Right kidney (tissue), 1 donor: ENCODE results near the gene KLHL17.
"Not testable (repeated sequence)": the region's sequence is repeated elsewhere in the genome, so short reads cannot be mapped to it uniquely, and the experiment has no call there.

ENCODE experiments used
- DNase-seq: peaks from one replicate; pipeline ENCODE4 v3.0.0-alpha.2; 2016

The KLHL17 gene

GRCh38 chr1:999725-1000356, 39.5 kb downstream of the KLHL17 start, which contains the start of gene HES4:
Gene HES4 (minus strand): TSS chr1:1000097. CDS start chr1:999973, 124 bp downstream.
- no peak for DNase-seq

DNA sequence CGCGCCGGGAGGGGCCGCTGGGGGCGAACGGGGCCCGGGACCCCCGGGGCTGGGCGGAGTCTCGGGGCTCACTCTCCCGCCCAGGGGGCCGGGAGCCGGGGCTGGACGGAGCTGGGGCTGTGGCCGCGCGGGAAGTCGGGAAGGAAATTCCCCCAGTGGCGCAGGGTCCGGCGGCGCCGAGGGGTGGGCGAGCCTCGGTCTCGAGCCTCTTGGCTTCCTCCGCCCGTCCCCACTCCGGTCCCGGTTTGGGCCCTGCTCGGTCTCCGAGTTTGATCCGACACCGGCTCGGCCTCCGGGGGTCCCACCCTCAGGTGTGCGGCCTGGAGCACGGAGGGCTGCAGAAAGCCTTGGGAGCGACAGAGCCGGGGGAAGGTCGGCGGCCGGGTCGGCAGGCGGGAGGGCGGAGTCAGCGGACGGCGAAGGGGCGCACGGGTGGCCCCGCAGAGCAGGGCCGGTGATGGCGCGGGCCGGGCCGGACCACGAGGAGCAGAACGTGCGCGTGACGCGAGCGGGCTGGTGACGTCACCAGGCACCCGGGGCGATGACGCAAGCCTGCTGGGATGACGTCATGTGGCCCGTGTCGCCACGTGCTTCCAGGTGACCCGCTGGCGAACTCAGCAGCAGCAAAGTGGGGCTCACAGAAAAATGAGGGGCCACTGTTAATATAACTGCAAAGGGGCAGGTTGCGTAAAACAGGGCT, 40.1 kb downstream of the KLHL17 start:
- peak; percentile 95 for DNase-seq

GRCh38 chr1:1001057-1001783, 40.8 kb downstream of the KLHL17 start:
- DNase-seq, result no peak

GRCh38 chr1:1003618-1004419, 43.4 kb downstream of the KLHL17 start:
- DNase-seq, result no peak

- no peak for DNase-seq
Observed at GRCh38 chr1:1004420-1004779, 44.0 kb downstream of the KLHL17 start.

DNA sequence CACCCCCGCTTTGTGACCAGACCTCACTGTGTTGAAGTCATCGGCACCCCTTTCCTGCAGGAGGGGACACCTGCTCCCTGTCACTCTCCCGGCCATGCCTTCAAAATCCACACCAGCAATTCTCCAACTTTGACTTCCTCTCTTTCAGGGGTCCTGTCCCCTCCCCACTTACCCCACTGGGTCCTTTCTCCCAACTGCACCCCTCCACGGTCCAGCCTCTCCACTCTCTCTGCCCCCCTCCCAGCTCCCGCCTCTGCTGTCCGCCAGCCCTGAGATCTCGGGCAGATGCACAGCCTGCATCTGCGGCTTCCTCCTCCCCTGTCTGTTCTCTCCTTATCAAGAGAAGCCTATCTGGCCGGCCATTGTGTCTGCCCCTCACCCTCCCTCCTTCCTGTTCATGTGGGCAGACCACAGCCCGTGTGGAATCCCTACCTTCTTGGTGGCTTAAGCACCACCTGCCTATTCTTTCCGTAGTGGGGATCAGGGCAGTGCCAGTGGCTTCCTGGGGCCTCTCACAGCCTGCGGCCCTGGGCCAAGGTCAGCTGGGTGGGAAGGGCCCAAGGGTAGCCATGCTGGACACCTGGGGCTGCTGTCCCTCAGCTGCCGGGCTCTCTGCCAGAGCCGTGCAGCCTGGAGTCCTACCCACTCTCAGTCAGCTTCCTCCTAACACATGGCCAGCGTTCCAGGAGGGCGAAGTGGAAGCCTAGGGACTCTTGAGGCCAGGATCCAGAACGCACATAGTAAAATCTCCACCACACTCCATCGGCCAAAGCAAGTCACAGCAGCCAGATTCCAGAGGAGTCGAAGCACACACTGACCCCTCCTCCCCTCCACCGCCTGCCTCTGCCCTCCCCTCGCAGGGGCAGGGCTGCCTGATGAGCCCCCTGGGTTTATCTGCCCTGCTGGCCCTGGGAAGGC, 44.7 kb downstream of the KLHL17 start:
- peak; percentile 61 for DNase-seq

DNA sequence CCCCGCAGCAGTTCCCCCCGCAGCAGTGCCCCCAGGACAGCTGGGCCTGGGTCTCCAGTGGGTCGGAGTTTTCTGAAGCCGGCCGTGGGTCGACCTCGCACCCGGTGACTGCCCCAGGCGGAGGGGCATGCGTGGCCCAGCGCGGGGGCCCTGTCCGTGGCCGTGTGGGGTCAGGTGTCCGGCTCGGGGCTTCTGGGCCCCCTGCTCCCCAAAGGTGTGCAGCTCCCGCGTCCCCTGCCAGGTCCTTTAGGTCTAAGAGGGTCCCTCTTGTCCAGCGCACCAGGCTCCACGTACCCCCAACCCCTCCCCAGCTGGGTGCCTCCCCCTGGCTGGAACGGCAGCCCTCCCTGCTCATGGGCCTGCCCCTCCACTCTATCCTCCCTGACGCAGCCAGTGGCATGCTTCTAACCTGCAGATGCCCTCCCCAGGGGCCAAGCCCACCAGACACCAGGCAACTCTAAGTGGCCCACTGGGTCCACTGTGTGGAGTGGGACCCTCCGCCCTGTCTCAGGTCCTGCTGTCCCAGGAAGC, 45.5 kb downstream of the KLHL17 start:
- no peak for DNase-seq

- no peak for DNase-seq
Observed at GRCh38 chr1:1006305-1007159, 46.1 kb downstream of the KLHL17 start.

- DNase-seq, result not testable (repeated sequence)
Observed at GRCh38 chr1:1010131-1010530, 49.7 kb downstream of the KLHL17 start.

DNA sequence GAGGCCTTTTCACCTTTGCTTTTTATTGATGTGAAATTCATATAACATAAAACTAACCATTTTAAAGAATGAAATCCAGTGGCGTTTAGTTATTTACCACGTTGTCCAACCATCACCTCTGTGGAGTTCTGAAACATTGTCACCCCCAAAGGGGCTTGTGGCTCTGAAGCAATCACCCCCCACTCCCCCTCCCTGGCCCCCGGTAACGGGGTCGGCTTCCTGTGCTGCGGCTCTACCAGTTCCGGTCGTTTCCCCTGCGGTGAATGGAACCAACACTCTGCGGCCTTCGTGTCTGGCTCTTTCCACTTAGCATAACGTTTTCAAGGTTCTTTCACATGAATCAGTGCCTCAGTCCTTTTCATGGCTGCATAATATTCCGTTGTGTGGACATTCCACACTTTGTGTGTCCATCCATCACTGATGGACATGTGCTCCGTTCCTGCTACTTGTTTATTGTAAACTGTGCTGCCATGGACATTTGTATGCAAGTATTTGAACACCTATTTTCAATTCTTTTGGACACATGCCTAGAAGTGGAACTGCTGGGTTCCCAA, 51.1 kb downstream of the KLHL17 start:
- DNase-seq, result no peak

DNA sequence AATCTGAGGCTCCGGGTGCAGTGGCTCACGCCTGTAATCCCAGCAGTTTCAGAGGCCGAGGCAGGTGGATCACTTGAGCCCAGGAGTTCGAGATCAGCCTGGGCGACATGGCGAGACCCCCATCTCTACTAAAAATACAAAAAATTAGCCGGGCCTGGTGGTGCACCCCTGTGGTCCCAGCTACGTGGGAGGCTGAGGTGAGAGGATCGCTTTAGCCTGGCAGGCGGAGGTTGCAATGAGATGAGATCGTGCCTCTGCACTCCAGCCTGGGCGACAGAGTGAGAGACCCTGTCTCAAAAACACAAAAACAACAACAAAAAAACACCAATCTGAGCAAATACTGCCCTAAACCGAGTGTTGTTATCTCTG, 52.3 kb downstream of the KLHL17 start:
- not testable (repeated sequence) for DNase-seq

- DNase-seq, result peak; percentile 77
Observed at GRCh38 chr1:1013105-1013921, 52.9 kb downstream of the KLHL17 start, which contains the start of gene ISG15. Gene ISG15 (plus strand): TSS chr1:1013497. CDS start chr1:1013574, 77 bp downstream.

- DNase-seq, result peak; percentile 45
Observed at GRCh38 chr1:1013922-1014648, 53.7 kb downstream of the KLHL17 start.

DNA sequence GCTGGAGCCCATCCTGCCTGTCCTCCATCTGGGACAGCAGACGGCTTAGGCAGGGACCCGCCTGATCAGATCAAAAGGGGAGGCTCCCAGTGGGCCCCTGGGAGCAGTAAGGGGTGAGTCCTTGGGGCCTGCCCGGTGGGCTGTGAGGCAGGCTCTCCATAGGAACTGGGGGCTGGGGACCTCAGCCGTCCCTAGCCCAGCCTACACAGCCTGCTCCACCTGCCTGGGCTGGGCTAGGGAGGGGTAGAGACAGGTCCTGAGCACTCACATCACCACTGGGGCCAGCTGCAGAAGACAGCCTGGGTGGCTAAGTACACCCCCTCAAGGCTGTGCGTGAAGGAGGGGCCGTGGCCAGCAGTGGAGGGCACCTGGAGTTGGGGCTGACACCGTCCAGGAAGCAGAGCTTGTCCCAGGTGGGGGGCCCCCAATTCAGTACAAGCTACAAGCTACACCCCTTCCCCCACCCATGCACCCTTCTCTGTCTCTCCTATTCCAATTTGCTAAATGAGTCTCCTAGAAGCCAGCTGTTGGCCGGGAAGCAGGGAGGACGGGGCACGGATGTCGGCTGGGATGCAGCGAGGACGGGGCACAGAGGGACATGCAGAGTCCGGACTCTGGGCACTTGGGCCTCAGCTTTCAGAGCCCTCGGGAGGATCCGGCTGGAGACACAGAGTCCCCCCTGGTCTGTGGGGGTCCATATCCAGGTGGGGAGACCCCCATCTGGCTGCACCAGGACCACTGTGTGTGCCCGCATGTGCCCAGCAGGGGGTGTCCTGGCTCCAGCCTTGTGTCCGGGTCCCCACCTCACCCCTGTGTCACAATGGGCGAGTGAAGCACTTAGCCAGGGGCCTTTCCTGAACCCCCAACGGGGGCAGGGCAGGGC, 54.7 kb downstream of the KLHL17 start:
- no peak for DNase-seq
